ENCODE results near the gene NUMB. TPM values are rescaled to one million over a fixed set of nuclear protein-coding genes. Genes with fewer than 3 reads are reported as not detected.

Gene NUMB
- total RNA-seq, 2 experiments from 2014 or later, result 39.6 to 49.6 TPM

- Mint-ChIP-seq H3K4me1 (peaks cover 25% of the 10 kb centered on the region), H3K27ac (no peak overlapping the region), H3K9me3 (no peaks in the 10 kb centered on the region), H3K4me3 (no peak overlapping the region), H3K36me3 (ENCODE audit: low read depth) (peaks cover 2% of the 10 kb centered on the region), H3K27me3 (peaks cover 79% of the 10 kb centered on the region)
- POLR2A ChIA-PET, result no interaction called here
- CTCF ChIA-PET, result no interaction called here
- DNase-seq, result no peak
These were observed 219.4 kb downstream of the NUMB start for GRCh38 chr14:73238941-73239340.

- no peaks in the 10 kb centered on the region for H3K9me3 Mint-ChIP-seq
- ChIA-PET CTCF (no interaction called here), POLR2A (no interaction called here)
- peaks cover 20% of the 10 kb centered on the region for H3K4me1 Mint-ChIP-seq
- DNase-seq, result no peak
- no peak overlapping the region for H3K27ac Mint-ChIP-seq
- H3K4me3 Mint-ChIP-seq, result peak overlapping the region; percentile 17
- peaks cover 2% of the 10 kb centered on the region for H3K36me3 Mint-ChIP-seq (ENCODE audit: low read depth)
- H3K27me3 Mint-ChIP-seq, result peaks cover 79% of the 10 kb centered on the region
These were observed 219.9 kb downstream of the NUMB start for GRCh38 chr14:73238424-73238852.

- Mint-ChIP-seq H3K36me3 (ENCODE audit: low read depth) (peaks cover 2% of the 10 kb centered on the region), H3K4me3 (peak overlapping the region; percentile 17), H3K4me1 (peaks cover 16% of the 10 kb centered on the region), H3K27me3 (peaks cover 80% of the 10 kb centered on the region), H3K9me3 (no peaks in the 10 kb centered on the region), H3K27ac (no peak overlapping the region)
- no peak for DNase-seq
- POLR2A ChIA-PET, result no interaction called here
- CTCF ChIA-PET, result no interaction called here
These were observed 220.4 kb downstream of the NUMB start for GRCh38 chr14:73237786-73238423.

- peaks cover 82% of the 10 kb centered on the region for H3K27me3 Mint-ChIP-seq
- ChIA-PET POLR2A (no interaction called here), CTCF (interaction anchor here (0.6 kb wide), 1 partner anchor 91 kb away, joined by 3 read pairs; no protein-coding TSS in a partner anchor)
- H3K36me3 Mint-ChIP-seq (ENCODE audit: low read depth), result peaks cover 2% of the 10 kb centered on the region
- H3K9me3 Mint-ChIP-seq, result no peaks in the 10 kb centered on the region
- peak within 1 kb of the TSS; percentile 52 for H3K4me3 Mint-ChIP-seq
- H3K27ac Mint-ChIP-seq, result no peak within 1 kb of the TSS
- DNase-seq, result no peak
- peaks cover 12% of the 10 kb centered on the region for H3K4me1 Mint-ChIP-seq
These were observed 221.0 kb downstream of the NUMB start, which contains the start of gene PAPLN for GRCh38 chr14:73237219-73237785. Gene PAPLN (plus strand): TSS chr14:73237506. CDS start chr14:73239779, 2,273 bp downstream.

- H3K36me3 Mint-ChIP-seq (ENCODE audit: low read depth), result peaks cover 2% of the 10 kb centered on the region
- DNase-seq, result no peak
- no peaks in the 10 kb centered on the region for H3K9me3 Mint-ChIP-seq
- H3K4me1 Mint-ChIP-seq, result peaks cover 12% of the 10 kb centered on the region
- ChIA-PET CTCF (interaction anchor here (0.6 kb wide), 2 partner anchors 91 to 551 kb away, joined by 3 read pairs; no protein-coding TSS in a partner anchor), POLR2A (no interaction called here)
- H3K27ac Mint-ChIP-seq, result no peak overlapping the region
- H3K4me3 Mint-ChIP-seq, result peak overlapping the region; percentile 52
- peaks cover 79% of the 10 kb centered on the region for H3K27me3 Mint-ChIP-seq
These were observed 221.6 kb downstream of the NUMB start for GRCh38 chr14:73236752-73237218.

GRCh38 chr14:73236157-73236556, 222.2 kb downstream of the NUMB start:
- peaks cover 73% of the 10 kb centered on the region for H3K27me3 Mint-ChIP-seq
- ChIA-PET CTCF (interaction anchor here (0.6 kb wide), 1 partner anchor 552 kb away, joined by 3 read pairs; no protein-coding TSS in a partner anchor), POLR2A (no interaction called here)
- no peaks in the 10 kb centered on the region for H3K9me3 Mint-ChIP-seq
- peaks cover 12% of the 10 kb centered on the region for H3K4me1 Mint-ChIP-seq
- H3K4me3 Mint-ChIP-seq, result no peak overlapping the region
- no peak overlapping the region for H3K27ac Mint-ChIP-seq
- H3K36me3 Mint-ChIP-seq (ENCODE audit: low read depth), result peaks cover 2% of the 10 kb centered on the region
- no peak for DNase-seq

- peaks cover 12% of the 10 kb centered on the region for H3K4me1 Mint-ChIP-seq
- H3K4me3 Mint-ChIP-seq, result no peak overlapping the region
- DNase-seq, result no peak
- ChIA-PET POLR2A (no interaction called here), CTCF (no interaction called here)
- H3K36me3 Mint-ChIP-seq (ENCODE audit: low read depth), result peaks cover 2% of the 10 kb centered on the region
- no peak overlapping the region for H3K27ac Mint-ChIP-seq
- no peaks in the 10 kb centered on the region for H3K9me3 Mint-ChIP-seq
- H3K27me3 Mint-ChIP-seq, result peaks cover 68% of the 10 kb centered on the region
These were observed 222.7 kb downstream of the NUMB start for GRCh38 chr14:73235531-73236155.

GRCh38 chr14:73234586-73235394, 223.6 kb downstream of the NUMB start:
- H3K4me1 Mint-ChIP-seq, result peaks cover 11% of the 10 kb centered on the region
- no peaks in the 10 kb centered on the region for H3K9me3 Mint-ChIP-seq
- ChIA-PET POLR2A (no interaction called here), CTCF (no interaction called here)
- peaks cover 63% of the 10 kb centered on the region for H3K27me3 Mint-ChIP-seq
- H3K36me3 Mint-ChIP-seq (ENCODE audit: low read depth), result peaks cover 2% of the 10 kb centered on the region
- H3K27ac Mint-ChIP-seq, result no peak overlapping the region
- no peak for DNase-seq
- no peak overlapping the region for H3K4me3 Mint-ChIP-seq

- H3K4me1 Mint-ChIP-seq, result peaks cover 11% of the 10 kb centered on the region
- H3K9me3 Mint-ChIP-seq, result no peaks in the 10 kb centered on the region
- ChIA-PET POLR2A (no interaction called here), CTCF (no interaction called here)
- H3K36me3 Mint-ChIP-seq (ENCODE audit: low read depth), result peaks cover 2% of the 10 kb centered on the region
- H3K27me3 Mint-ChIP-seq, result peaks cover 57% of the 10 kb centered on the region
- H3K27ac Mint-ChIP-seq, result no peak overlapping the region
- H3K4me3 Mint-ChIP-seq, result no peak overlapping the region
- no peak for DNase-seq
These were observed 224.3 kb downstream of the NUMB start for GRCh38 chr14:73234029-73234428.

GRCh38 chr14:73233564-73233963, 224.8 kb downstream of the NUMB start:
- Mint-ChIP-seq H3K4me3 (no peak overlapping the region), H3K36me3 (ENCODE audit: low read depth) (peaks cover 2% of the 10 kb centered on the region), H3K4me1 (peaks cover 11% of the 10 kb centered on the region), H3K27me3 (peaks cover 53% of the 10 kb centered on the region), H3K9me3 (no peaks in the 10 kb centered on the region), H3K27ac (no peak overlapping the region)
- DNase-seq, result no peak
- ChIA-PET CTCF (no interaction called here), POLR2A (no interaction called here)

GRCh38 chr14:73232984-73233383, 225.4 kb downstream of the NUMB start:
- CTCF ChIA-PET, result interaction anchor here (0.9 to 2.0 kb wide), 3 partner anchors 9 to 236 kb away, joined by 3 to 8 read pairs (median 3); no protein-coding TSS in a partner anchor
- POLR2A ChIA-PET, result no interaction called here
- H3K27ac Mint-ChIP-seq, result no peak overlapping the region
- no peak for DNase-seq
- H3K27me3 Mint-ChIP-seq, result peaks cover 49% of the 10 kb centered on the region
- no peaks in the 10 kb centered on the region for H3K9me3 Mint-ChIP-seq
- H3K4me3 Mint-ChIP-seq, result no peak overlapping the region
- H3K4me1 Mint-ChIP-seq, result peaks cover 7% of the 10 kb centered on the region
- H3K36me3 Mint-ChIP-seq (ENCODE audit: low read depth), result peaks cover 2% of the 10 kb centered on the region

GRCh38 chr14:73231981-73232851, 226.1 kb downstream of the NUMB start:
- H3K4me3 Mint-ChIP-seq, result no peak overlapping the region
- DNase-seq, result no peak
- H3K27me3 Mint-ChIP-seq, result peaks cover 48% of the 10 kb centered on the region
- H3K27ac Mint-ChIP-seq, result no peak overlapping the region
- ChIA-PET CTCF (interaction anchor here (0.7 to 2.0 kb wide), 4 partner anchors 9 to 237 kb away, joined by 3 to 8 read pairs (median 4); no protein-coding TSS in a partner anchor), POLR2A (no interaction called here)
- H3K4me1 Mint-ChIP-seq, result peaks cover 7% of the 10 kb centered on the region
- H3K36me3 Mint-ChIP-seq (ENCODE audit: low read depth), result peaks cover 2% of the 10 kb centered on the region
- no peaks in the 10 kb centered on the region for H3K9me3 Mint-ChIP-seq
